GM12878 (cell line): ENCODE results near the gene SORBS2. TPM values are rescaled to one million over a fixed set of nuclear protein-coding genes. Genes with fewer than 3 reads are reported as not detected.

ENCODE experiments used
- ATAC-seq: fragments of 200-7000 bp; cut with Tn5 transposase; 3 replicates; pipeline ENCODE4 v1.9.1; 2020; ENCODE audit warnings: mild to moderate bottlenecking, moderate library complexity
- BruUV-seq: library from RNA; stranded (reverse); fragments of 400-500 nt; replicated peaks from 2 replicates; lab custom pipeline; 2021; lab: Mats Ljungman, UMichigan
- CTCF ChIA-PET: fragments of 300-600 bp; sonication (Branson Sonifier 250); formaldehyde crosslinking; extraction: SDS; loops from one replicate; lab custom pipeline; 2021; ENCODE audit warnings: inconsistent platforms; lab: Yijun Ruan, JAX
- POLR2A ChIA-PET: fragments of 350-600 bp; formaldehyde crosslinking; extraction: SDS; loops from one replicate; lab custom pipeline; 2021; ENCODE audit warnings: inconsistent platforms; lab: Charles Lee
- RAD21 ChIA-PET: fragments of 300-600 bp; sonication (Branson Sonifier 250); formaldehyde crosslinking; loops from one replicate; lab custom pipeline; 2023; ENCODE audit warnings: antibody characterized with exemption; ENCODE audit not compliant: unreplicated experiment; lab: Charles Lee
- SMC1A ChIA-PET: fragments of 300-600 bp; sonication (Branson Sonifier 250); formaldehyde crosslinking; loops from one replicate; lab custom pipeline; 2023; ENCODE audit not compliant: unreplicated experiment, uncharacterized antibody; lab: Charles Lee
- DNase-seq: peaks from one replicate; pipeline ENCODE4 v3.0.0-alpha.2; 2011; ENCODE audit warnings: low read depth, low spot score
- FAIRE-seq: peaks from 3 replicates; lab custom pipeline; 2011; peaks lifted over from hg19 to GRCh38; lab: Jason Lieb, UNC
- H2AFZ ChIP-seq: 2 replicates; pipeline ENCODE4 v1.6.0; 2011; ENCODE audit warnings: low read depth, low read length, control low read depth; ENCODE audit not compliant: control insufficient read depth
- H3K27ac ChIP-seq: 2 replicates; pipeline ENCODE4 v1.5.1; 2011; ENCODE audit warnings: control low read depth; ENCODE audit not compliant: control insufficient read depth, insufficient read depth
- H3K27me3 ChIP-seq, 2 experiments: replicated peaks in 1 of 2; 2 replicates each; pipeline versions ENCODE4 v1.6.0 to v1.6.1; 2011; ENCODE audit warnings: low read length in 1 of 2; ENCODE audit not compliant: control insufficient read depth in 2 of 2, insufficient read depth in 2 of 2
- H3K36me3 ChIP-seq, 2 experiments: 2 replicates each; pipeline ENCODE4 v1.5.1; 2011; ENCODE audit warnings: low read length in 1 of 2; ENCODE audit not compliant: control insufficient read depth in 2 of 2, insufficient read depth in 2 of 2
- H3K4me1 ChIP-seq: 2 replicates; pipeline ENCODE4 v1.6.1; 2011; ENCODE audit warnings: mild to moderate bottlenecking, low read length, moderate library complexity, mixed read lengths; ENCODE audit not compliant: control insufficient read depth, insufficient read depth
- H3K4me2 ChIP-seq: 2 replicates; pipeline ENCODE4 v1.6.0; 2011; ENCODE audit warnings: control low read depth; ENCODE audit not compliant: control insufficient read depth, insufficient read depth
- H3K4me3 ChIP-seq: fragments of 200-600 bp; sonication (generic); 2 replicates; pipeline ENCODE4 v1.5.1; 2016
- H3K79me2 ChIP-seq: 2 replicates; pipeline ENCODE4 v1.6.0; 2011; ENCODE audit warnings: low read length; ENCODE audit not compliant: control insufficient read depth, insufficient read depth
- H3K9ac ChIP-seq: 2 replicates; pipeline ENCODE4 v1.8.0; 2011; ENCODE audit warnings: low read length, control low read depth, mixed read lengths; ENCODE audit not compliant: control insufficient read depth, insufficient read depth
- H3K9me3 ChIP-seq: replicated peaks from 3 replicates; pipeline ENCODE4 v1.5.1; 2011; ENCODE audit warnings: mild to moderate bottlenecking, low read length; ENCODE audit not compliant: control insufficient read depth, insufficient read depth
- H4K20me1 ChIP-seq: 2 replicates; pipeline ENCODE4 v1.6.0; 2011; ENCODE audit not compliant: control insufficient read depth, insufficient read depth
- EZH2 ChIP-seq: IDR thresholded peaks from 2 replicates; pipeline ENCODE4 v1.6.1; 2012; ENCODE audit warnings: low read depth, mild to moderate bottlenecking, control low read depth, inconsistent platforms, low read length, borderline replicate concordance; ENCODE audit not compliant: control insufficient read depth
- KAT2A ChIP-seq: conservative IDR thresholded peaks from 2 replicates; pipeline ENCODE4 v1.6.1; 2011; ENCODE audit warnings: low read depth, low read length; ENCODE audit not compliant: control insufficient read depth
- PAX8 ChIP-seq: fragments of 450-650 bp; IDR thresholded peaks from 2 replicates; pipeline ENCODE4 v1.6.1; 2017; ENCODE audit warnings: mild to moderate bottlenecking, moderate library complexity
- SIX5 ChIP-seq: IDR thresholded peaks from 2 replicates; pipeline ENCODE4 v1.6.1; 2011; ENCODE audit warnings: mild to moderate bottlenecking, low read depth, low read length, moderate library complexity; ENCODE audit not compliant: severe bottlenecking
- SREBF1 ChIP-seq: IDR thresholded peaks from 2 replicates; pipeline ENCODE4 v1.6.1; 2012; ENCODE audit warnings: mild to moderate bottlenecking, low read length
- WGBS: methylation state at CpG from one replicate; pipeline ENCODE4 v1.1.6; 2016; ENCODE audit warnings: low lambda C conversion rate; ENCODE audit not compliant: insufficient replicate concordance, insufficient coverage; ENCODE audit errors: missing lambda C conversion rate; 5-methylcytosine and 5-hydroxymethylcytosine counted together
- in situ Hi-C: fragments of 300-500 bp; cut with MboI; formaldehyde crosslinking; loops from 9 replicates; pipeline ENCODE4 v1.14.3; 2018; ENCODE audit warnings: mixed read lengths
- intact Hi-C: fragments of 100-400 bp; cut with micrococcal nuclease; formaldehyde crosslinking; loops from one replicate; pipeline ENCODE4 v1.14.2; 2022; ENCODE audit not compliant: unreplicated experiment
- polyA plus RNA-seq, 11 experiments: library from polyadenylated mRNA; depleted of rRNA in 4 of 11; unstranded in 6 of 11; stranded (reverse) in 5 of 11; fragments of >200 nt; fragmentation: Nextera tagmentation in 4 of 11; fragmentation: Illumina TruSeq in 1 of 11; extraction: Ambion mirVana in 4 of 11; extraction: Trizol in 1 of 11; gene quantifications; 1 replicate in 1 of 11; 2 replicates in 10 of 11; pipeline versions ENCODE4 v1.2.1 to v1.2.3, GENCODE V29; 2011 to 2016; ENCODE audit warnings: inconsistent platforms in 2 of 11, missing spikeins in 2 of 11, low read depth in 1 of 11
- total RNA-seq, 4 experiments: library from RNA; depleted of rRNA in 3 of 4; stranded (reverse); fragments of >200 nt in 3 of 4; fragmentation: Illumina TruSeq in 1 of 4; extraction: Trizol in 1 of 4; gene quantifications; 2 replicates each; pipeline versions ENCODE4 v1.2.1 to v1.2.3, GENCODE V29; 2013 to 2021
- TF ChIP-seq, protein P1 (sequence below): IDR thresholded peaks from 2 replicates; pipeline ENCODE4 v1.6.1; 2012; ENCODE audit warnings: improper control_type of control experiment, low read depth, low read length; ENCODE audit not compliant: insufficient replicate concordance
- TF ChIP-seq, protein P2 (sequence below): IDR thresholded peaks from 2 replicates; pipeline ENCODE4 v1.6.1; 2012; ENCODE audit warnings: mild to moderate bottlenecking, low read depth, low read length
- TF ChIP-seq, protein P3 (sequence below): fragments of 150-350 bp; IDR thresholded peaks from 2 replicates; pipeline ENCODE4 v1.6.1; 2014; ENCODE audit warnings: mild to moderate bottlenecking, low read depth, low read length
- TF ChIP-seq, protein P4 (sequence below): fragments of 450-650 bp; IDR thresholded peaks from 2 replicates; pipeline ENCODE4 v1.6.1; 2016; ENCODE audit warnings: mild to moderate bottlenecking, moderate library complexity, borderline replicate concordance

The SORBS2 gene
- total and polyA plus RNA-seq, 10 of the 15 experiments (the other 5 are each of a cell fraction or from before 2014, with no cell fraction given), result 0.06 to 3.0 (median 0.79) TPM

DNA sequence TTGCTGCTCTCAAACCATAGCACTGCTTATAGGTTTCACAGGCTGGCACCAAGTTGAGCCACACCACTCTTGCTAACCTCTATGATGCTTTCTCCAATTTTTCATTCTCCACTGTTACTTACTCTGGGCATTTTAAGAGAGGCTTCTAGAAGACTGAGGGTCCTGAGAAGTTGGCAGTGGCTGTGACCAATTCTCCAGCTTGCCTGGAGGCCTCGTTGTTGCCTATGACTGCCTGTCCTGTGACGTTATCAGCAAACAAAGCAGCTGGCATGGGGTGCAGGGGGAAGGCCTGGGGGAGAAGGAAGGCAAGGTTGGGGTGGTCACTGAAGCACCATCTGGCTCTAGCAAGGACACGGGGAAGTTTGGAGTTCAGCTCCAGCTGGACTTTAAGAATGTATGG, 246.3 kb downstream of the SORBS2 start:
- Histone ChIP-seq H3K9ac (no peak overlapping the region), H3K4me3 (no peak overlapping the region), H3K9me3 (peaks cover 2% of the 10 kb centered on the region; the same call in 2 of the 3 replicates), H3K36me3 (no peaks in the 10 kb centered on the region), H2AFZ (no peak overlapping the region), H3K4me2 (no peak overlapping the region), H3K27ac (no peak overlapping the region), H3K27me3 (no peaks in the 10 kb centered on the region; a peak in 1 of 4 replicates), H3K79me2 (no peaks in the 10 kb centered on the region), H4K20me1 (no peaks in the 10 kb centered on the region), H3K4me1 (no peaks in the 10 kb centered on the region; the same call in 1 of the 2 replicates)
- ChIA-PET POLR2A (no interaction called here), CTCF (no interaction called here), RAD21 (no interaction called here), SMC1A (no interaction called here)
- 54% methylated on average over 3 of the region's 3 CpGs for WGBS
- in situ Hi-C loops, result no loop called here
- ATAC-seq, result no peak
- no TSS peak for BruUV-seq
- intact Hi-C loops, result no loop called here
- no peak for FAIRE-seq
- no peak for DNase-seq
- TF ChIP-seq, protein P1, sequence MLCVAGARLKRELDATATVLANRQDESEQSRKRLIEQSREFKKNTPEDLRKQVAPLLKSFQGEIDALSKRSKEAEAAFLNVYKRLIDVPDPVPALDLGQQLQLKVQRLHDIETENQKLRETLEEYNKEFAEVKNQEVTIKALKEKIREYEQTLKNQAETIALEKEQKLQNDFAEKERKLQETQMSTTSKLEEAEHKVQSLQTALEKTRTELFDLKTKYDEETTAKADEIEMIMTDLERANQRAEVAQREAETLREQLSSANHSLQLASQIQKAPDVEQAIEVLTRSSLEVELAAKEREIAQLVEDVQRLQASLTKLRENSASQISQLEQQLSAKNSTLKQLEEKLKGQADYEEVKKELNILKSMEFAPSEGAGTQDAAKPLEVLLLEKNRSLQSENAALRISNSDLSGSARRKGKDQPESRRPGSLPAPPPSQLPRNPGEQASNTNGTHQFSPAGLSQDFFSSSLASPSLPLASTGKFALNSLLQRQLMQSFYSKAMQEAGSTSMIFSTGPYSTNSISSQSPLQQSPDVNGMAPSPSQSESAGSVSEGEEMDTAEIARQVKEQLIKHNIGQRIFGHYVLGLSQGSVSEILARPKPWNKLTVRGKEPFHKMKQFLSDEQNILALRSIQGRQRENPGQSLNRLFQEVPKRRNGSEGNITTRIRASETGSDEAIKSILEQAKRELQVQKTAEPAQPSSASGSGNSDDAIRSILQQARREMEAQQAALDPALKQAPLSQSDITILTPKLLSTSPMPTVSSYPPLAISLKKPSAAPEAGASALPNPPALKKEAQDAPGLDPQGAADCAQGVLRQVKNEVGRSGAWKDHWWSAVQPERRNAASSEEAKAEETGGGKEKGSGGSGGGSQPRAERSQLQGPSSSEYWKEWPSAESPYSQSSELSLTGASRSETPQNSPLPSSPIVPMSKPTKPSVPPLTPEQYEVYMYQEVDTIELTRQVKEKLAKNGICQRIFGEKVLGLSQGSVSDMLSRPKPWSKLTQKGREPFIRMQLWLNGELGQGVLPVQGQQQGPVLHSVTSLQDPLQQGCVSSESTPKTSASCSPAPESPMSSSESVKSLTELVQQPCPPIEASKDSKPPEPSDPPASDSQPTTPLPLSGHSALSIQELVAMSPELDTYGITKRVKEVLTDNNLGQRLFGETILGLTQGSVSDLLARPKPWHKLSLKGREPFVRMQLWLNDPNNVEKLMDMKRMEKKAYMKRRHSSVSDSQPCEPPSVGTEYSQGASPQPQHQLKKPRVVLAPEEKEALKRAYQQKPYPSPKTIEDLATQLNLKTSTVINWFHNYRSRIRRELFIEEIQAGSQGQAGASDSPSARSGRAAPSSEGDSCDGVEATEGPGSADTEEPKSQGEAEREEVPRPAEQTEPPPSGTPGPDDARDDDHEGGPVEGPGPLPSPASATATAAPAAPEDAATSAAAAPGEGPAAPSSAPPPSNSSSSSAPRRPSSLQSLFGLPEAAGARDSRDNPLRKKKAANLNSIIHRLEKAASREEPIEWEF, result no peak
- TF ChIP-seq KAT2A, result no peak
- no peak for TF ChIP-seq SIX5
- TF ChIP-seq, protein P2, sequence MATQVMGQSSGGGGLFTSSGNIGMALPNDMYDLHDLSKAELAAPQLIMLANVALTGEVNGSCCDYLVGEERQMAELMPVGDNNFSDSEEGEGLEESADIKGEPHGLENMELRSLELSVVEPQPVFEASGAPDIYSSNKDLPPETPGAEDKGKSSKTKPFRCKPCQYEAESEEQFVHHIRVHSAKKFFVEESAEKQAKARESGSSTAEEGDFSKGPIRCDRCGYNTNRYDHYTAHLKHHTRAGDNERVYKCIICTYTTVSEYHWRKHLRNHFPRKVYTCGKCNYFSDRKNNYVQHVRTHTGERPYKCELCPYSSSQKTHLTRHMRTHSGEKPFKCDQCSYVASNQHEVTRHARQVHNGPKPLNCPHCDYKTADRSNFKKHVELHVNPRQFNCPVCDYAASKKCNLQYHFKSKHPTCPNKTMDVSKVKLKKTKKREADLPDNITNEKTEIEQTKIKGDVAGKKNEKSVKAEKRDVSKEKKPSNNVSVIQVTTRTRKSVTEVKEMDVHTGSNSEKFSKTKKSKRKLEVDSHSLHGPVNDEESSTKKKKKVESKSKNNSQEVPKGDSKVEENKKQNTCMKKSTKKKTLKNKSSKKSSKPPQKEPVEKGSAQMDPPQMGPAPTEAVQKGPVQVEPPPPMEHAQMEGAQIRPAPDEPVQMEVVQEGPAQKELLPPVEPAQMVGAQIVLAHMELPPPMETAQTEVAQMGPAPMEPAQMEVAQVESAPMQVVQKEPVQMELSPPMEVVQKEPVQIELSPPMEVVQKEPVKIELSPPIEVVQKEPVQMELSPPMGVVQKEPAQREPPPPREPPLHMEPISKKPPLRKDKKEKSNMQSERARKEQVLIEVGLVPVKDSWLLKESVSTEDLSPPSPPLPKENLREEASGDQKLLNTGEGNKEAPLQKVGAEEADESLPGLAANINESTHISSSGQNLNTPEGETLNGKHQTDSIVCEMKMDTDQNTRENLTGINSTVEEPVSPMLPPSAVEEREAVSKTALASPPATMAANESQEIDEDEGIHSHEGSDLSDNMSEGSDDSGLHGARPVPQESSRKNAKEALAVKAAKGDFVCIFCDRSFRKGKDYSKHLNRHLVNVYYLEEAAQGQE, result no peak
- TF ChIP-seq, protein P3, sequence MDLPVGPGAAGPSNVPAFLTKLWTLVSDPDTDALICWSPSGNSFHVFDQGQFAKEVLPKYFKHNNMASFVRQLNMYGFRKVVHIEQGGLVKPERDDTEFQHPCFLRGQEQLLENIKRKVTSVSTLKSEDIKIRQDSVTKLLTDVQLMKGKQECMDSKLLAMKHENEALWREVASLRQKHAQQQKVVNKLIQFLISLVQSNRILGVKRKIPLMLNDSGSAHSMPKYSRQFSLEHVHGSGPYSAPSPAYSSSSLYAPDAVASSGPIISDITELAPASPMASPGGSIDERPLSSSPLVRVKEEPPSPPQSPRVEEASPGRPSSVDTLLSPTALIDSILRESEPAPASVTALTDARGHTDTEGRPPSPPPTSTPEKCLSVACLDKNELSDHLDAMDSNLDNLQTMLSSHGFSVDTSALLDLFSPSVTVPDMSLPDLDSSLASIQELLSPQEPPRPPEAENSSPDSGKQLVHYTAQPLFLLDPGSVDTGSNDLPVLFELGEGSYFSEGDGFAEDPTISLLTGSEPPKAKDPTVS, result no peak
- no peak for TF ChIP-seq EZH2
- TF ChIP-seq SREBF1, result no peak
- TF ChIP-seq, protein P4, sequence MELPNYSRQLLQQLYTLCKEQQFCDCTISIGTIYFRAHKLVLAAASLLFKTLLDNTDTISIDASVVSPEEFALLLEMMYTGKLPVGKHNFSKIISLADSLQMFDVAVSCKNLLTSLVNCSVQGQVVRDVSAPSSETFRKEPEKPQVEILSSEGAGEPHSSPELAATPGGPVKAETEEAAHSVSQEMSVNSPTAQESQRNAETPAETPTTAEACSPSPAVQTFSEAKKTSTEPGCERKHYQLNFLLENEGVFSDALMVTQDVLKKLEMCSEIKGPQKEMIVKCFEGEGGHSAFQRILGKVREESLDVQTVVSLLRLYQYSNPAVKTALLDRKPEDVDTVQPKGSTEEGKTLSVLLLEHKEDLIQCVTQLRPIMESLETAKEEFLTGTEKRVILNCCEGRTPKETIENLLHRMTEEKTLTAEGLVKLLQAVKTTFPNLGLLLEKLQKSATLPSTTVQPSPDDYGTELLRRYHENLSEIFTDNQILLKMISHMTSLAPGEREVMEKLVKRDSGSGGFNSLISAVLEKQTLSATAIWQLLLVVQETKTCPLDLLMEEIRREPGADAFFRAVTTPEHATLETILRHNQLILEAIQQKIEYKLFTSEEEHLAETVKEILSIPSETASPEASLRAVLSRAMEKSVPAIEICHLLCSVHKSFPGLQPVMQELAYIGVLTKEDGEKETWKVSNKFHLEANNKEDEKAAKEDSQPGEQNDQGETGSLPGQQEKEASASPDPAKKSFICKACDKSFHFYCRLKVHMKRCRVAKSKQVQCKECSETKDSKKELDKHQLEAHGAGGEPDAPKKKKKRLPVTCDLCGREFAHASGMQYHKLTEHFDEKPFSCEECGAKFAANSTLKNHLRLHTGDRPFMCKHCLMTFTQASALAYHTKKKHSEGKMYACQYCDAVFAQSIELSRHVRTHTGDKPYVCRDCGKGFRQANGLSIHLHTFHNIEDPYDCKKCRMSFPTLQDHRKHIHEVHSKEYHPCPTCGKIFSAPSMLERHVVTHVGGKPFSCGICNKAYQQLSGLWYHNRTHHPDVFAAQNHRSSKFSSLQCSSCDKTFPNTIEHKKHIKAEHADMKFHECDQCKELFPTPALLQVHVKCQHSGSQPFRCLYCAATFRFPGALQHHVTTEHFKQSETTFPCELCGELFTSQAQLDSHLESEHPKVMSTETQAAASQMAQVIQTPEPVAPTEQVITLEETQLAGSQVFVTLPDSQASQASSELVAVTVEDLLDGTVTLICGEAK, result no peak
- TF ChIP-seq PAX8, result no peak
